Muscle of back (tissue), 11 donors: ENCODE data around the gene APBB2. TPM values are rescaled to one million over a fixed set of nuclear protein-coding genes. Genes with fewer than 3 reads are reported as not detected.

Experiments
- DNase-seq, 3 donors: peaks; one replicate each; pipeline versions ENCODE4 v3.0.0 to v3.0.0-alpha.2; 2013
- polyA plus RNA-seq, 10 donors: library from polyadenylated mRNA; unstranded; fragments of 120-200 nt; gene quantifications; one replicate each; pipeline ENCODE4 v1.2.1, GENCODE V29; 2013; ENCODE audit not compliant: insufficient read length in 10 of 10

APBB2 gene
- polyA plus RNA-seq, 10 donors = 29.5 to 55.5 (median 44.6) TPM

DNA sequence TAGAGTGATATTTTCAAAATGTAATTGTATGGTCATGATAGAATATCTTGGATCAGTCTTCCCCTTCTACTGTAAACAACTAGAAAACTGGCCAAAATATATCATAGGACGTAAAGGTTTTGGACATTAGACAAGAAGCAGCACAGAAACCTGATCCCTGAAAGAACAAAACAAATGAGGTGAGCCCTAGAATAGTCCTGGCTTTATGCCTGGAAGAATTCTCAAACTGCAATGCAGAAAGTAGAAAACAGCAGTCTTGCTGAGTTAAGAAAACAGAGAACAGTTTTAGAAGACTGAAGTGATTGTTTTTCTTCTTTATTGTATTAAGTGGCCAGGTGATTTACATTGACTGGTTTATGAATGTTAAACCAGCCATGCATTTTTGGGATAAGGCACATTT is 445.1 kb downstream of the APBB2 start:
- peak in 1 of 3 donors; percentile 11 for DNase-seq

DNA sequence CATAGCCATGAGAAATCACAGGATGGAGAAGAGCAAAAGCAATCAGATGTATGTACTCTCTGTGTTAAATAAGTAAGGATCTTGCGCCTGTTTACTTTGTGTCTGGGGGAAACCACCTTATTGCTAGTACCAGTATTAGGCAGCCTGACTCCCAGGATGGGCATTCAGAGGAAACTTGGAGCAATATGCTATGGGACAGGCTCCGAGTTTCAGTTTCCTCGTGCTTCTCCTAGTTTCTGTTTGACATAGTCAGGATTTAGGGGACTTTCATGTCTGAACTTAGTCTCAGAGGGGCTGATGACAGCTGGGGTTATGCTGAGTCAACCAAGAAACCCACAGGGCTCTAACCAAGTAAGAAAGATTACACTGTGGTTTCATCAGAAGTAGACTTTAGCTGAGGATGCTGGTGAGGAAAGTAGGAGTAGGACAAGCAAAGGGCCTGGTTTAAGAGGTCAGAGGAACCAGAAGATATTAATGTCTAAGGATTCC is 451.1 kb downstream of the APBB2 start:
- DNase-seq = peak in 1 of 3 donors; percentile 80

Other genes starting within 250 kb of the APBB2 start
- gene UCHL1, start 42.4 kb upstream of the APBB2 start, polyA plus RNA-seq = 10 to 100 TPM; 14.6 to 28.8 (median 20.8) TPM